BE2C (cell line): ENCODE data around the gene MPND.
A peak's percentile ranks its signal among the peaks of the same experiment; 100 is the strongest.

Source experiments
- DNase-seq: peaks from one replicate; pipeline ENCODE4 v3.0.0-alpha.2; 2020
- H3K27me3 ChIP-seq: fragments of 250-450 bp; sonication (Bioruptor Pico); 2 replicates; pipeline ENCODE4 v1.5.1; 2020; ENCODE audit warnings: mild to moderate bottlenecking
- H3K36me3 ChIP-seq: fragments of 250-450 bp; sonication (Bioruptor Pico); 2 replicates; pipeline ENCODE4 v1.5.1; 2020; ENCODE audit warnings: mild to moderate bottlenecking
- H3K4me1 ChIP-seq: fragments of 250-450 bp; sonication (Bioruptor Pico); 2 replicates; pipeline ENCODE4 v1.5.1; 2020
- H3K4me3 ChIP-seq: 2 replicates; pipeline ENCODE4 v1.5.1; 2011; ENCODE audit warnings: low read depth, low read length
- H3K9me3 ChIP-seq: fragments of 250-450 bp; sonication (Bioruptor Pico); 2 replicates; pipeline ENCODE4 v1.5.1; 2020
- CTCF ChIP-seq: IDR thresholded peaks from 2 replicates; pipeline ENCODE4 v1.5.1; 2012; ENCODE audit warnings: mild to moderate bottlenecking, low read depth, low read length

Gene MPND

DNA sequence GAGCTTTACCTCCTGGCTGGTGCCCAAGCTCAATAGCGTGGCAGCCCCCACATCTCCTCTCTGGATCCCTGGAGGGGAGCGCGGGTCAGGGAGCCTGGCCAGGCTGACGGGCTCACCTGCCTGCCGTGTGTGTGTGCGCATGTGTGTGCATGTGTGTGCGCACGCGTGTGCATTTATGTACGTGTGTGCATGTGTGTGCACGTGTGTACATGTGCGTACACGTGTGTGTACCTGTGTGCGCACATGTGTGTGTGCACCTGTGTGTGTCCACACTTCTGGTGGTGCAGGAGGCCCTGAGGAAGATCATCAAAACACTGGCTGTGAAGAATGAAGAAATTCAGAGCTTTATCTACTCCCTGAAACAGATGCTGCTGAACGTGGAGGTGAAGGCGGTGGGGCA lies 37.7 kb upstream of the MPND start:
- no peaks in the 10 kb centered on the region for H3K9me3 ChIP-seq
- DNase-seq = no peak
- H3K4me3 ChIP-seq = no peak overlapping the region; the same call in 1 of the 2 replicates
- no peaks in the 10 kb centered on the region for H3K27me3 ChIP-seq
- peaks cover 7% of the 10 kb centered on the region for H3K4me1 ChIP-seq
- no peak for TF ChIP-seq CTCF
- peaks cover 39% of the 10 kb centered on the region for H3K36me3 ChIP-seq

DNA sequence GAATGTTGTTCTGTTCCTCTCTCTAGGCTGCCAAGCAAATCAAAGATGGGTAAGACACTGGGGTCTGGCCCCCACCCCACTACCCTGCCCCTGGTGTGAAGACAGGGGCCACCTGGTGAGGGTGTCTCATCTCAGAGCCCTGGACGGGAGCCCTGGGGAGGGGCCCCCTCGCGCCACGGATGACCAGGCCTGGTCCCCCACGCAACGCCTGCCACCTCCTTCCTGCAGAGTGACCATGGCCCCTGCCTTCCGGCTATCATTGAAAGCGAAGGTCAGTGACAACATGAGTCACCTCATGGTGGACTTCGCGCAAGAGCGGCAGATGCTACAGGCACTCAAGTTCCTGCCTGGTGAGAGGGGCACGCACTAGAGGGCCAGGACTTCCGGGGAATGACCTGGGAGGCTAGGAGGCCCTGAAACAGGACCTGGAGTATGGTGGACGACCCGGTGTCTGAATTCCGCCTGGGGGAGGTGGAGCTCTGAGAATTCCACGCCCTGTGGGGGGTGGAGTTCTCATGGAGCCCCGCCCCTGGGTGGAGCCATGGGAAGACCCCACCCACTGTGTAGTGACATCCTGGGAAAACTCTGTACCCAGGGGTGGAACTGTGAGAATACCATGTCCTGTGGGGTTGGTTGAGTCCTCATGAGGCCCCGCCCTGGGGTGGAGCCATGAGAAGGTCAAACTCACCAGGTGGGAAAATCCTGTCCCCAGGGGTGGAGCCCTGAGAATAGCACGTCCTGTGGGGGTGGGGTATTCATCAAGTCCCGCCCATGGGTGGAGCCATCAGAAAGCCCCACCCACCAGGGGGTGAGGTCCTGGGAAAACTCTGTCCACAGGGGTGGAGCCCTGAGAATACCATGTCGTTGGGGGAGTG lies 32.9 kb upstream of the MPND start:
- Histone ChIP-seq H3K9me3 (no peaks in the 10 kb centered on the region), H3K27me3 (no peaks in the 10 kb centered on the region), H3K4me3 (no peak overlapping the region), H3K4me1 (no peaks in the 10 kb centered on the region), H3K36me3 (peaks cover 61% of the 10 kb centered on the region)
- no peak for TF ChIP-seq CTCF
- DNase-seq = peak; percentile 56

GRCh38 chr19:4313847-4314490 lies 29.4 kb upstream of the MPND start:
- H3K36me3 ChIP-seq = peaks cover 51% of the 10 kb centered on the region
- TF ChIP-seq CTCF = no peak
- no peaks in the 10 kb centered on the region for H3K9me3 ChIP-seq
- no peak for DNase-seq
- no peaks in the 10 kb centered on the region for H3K27me3 ChIP-seq
- H3K4me1 ChIP-seq = no peaks in the 10 kb centered on the region
- no peak overlapping the region for H3K4me3 ChIP-seq

- no peaks in the 10 kb centered on the region for H3K27me3 ChIP-seq
- no peak for DNase-seq
- peaks cover 26% of the 10 kb centered on the region for H3K36me3 ChIP-seq
- H3K4me3 ChIP-seq = no peak overlapping the region
- H3K4me1 ChIP-seq = no peaks in the 10 kb centered on the region
- H3K9me3 ChIP-seq = no peaks in the 10 kb centered on the region
- no peak for TF ChIP-seq CTCF
These were observed 26.4 kb upstream of the MPND start for GRCh38 chr19:4316956-4317355.

DNA sequence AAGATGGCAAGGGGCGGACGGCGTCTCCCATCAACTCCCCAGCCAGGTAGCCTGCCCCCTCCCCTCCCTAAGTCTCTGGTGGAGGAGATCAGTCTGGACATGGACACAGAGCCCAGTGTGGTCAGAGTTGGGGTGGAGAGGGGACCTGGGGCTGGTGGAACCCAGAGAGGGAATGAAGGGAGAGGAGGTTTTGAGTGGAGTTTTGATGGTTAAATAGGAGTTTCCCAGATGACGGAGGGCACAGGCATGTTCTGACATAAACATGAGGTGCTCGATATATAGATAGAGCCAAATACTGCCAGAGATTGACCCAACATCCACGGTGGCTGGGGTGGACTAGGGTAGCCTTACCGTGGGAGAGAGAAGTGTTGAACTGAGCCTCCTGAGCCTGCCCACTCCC lies 24.9 kb upstream of the MPND start:
- no peaks in the 10 kb centered on the region for H3K27me3 ChIP-seq
- no peaks in the 10 kb centered on the region for H3K9me3 ChIP-seq
- no peak for TF ChIP-seq CTCF
- H3K4me1 ChIP-seq = no peaks in the 10 kb centered on the region
- no peak overlapping the region for H3K4me3 ChIP-seq
- no peak for DNase-seq
- peaks cover 22% of the 10 kb centered on the region for H3K36me3 ChIP-seq
